ENCODE data around the gene CCDC3.

- no peak for TF ChIP-seq EZH2 (optimal IDR thresholded peaks at IDR 0.05; ENCODE audit: low read depth, low read length)
- TF ChIP-seq CTCF (IDR thresholded peaks at IDR 0.05; ENCODE audit: low read length): no peak
- no peak for TF ChIP-seq EZH2phosphoT487 (IDR thresholded peaks at IDR 0.05; ENCODE audit: low read length)
Measured at GRCh38 chr10:12928571-12928970, 72.9 kb downstream of the CCDC3 start.
